Activated B cell treated with CpG ODN at 0.5 μM for 24 hours (primary cell): ENCODE data around the gene HOXB4. TPM values are rescaled to one million over a fixed set of nuclear protein-coding genes. Genes with fewer than 3 reads are reported as not detected.

ENCODE experiments used
- ATAC-seq: fragments of 200-7000 bp; cut with Tn5 transposase; one replicate; pipeline ENCODE4 v1.10.0; 2021; ENCODE audit warnings: low read depth, mild to moderate bottlenecking, moderate library complexity
- CTCF ChIA-PET: fragments of 350-600 bp; sonication (Branson Sonifier 250); formaldehyde crosslinking; loops from one replicate; lab custom pipeline; 2021; ENCODE audit warnings: antibody characterized with exemption; lab: Charles Lee
- POLR2A ChIA-PET: fragments of 350-600 bp; sonication (Branson Sonifier 250); formaldehyde crosslinking; loops from one replicate; lab custom pipeline; 2021; ENCODE audit warnings: antibody characterized with exemption; lab: Charles Lee
- DNase-seq: peaks from one replicate; pipeline ENCODE4 v3.0.0; 2022
- H3K27ac Mint-ChIP-seq: one replicate; pipeline ENCODE4 v1.8.0; 2020; ENCODE audit warnings: mixed read lengths
- H3K27me3 Mint-ChIP-seq: one replicate; pipeline ENCODE4 v1.8.0; 2021; ENCODE audit warnings: mixed read lengths
- H3K36me3 Mint-ChIP-seq: one replicate; pipeline ENCODE4 v1.8.0; 2021; ENCODE audit warnings: low read depth, mixed read lengths
- H3K4me1 Mint-ChIP-seq: one replicate; pipeline ENCODE4 v1.8.0; 2021; ENCODE audit warnings: mixed read lengths
- H3K4me3 Mint-ChIP-seq: one replicate; pipeline ENCODE4 v1.8.0; 2020; ENCODE audit warnings: mild to moderate bottlenecking, mixed read lengths
- H3K9me3 Mint-ChIP-seq: one replicate; pipeline ENCODE4 v1.8.0; 2020; ENCODE audit warnings: mixed read lengths
- intact Hi-C: fragments of 100-400 bp; cut with micrococcal nuclease; formaldehyde crosslinking; loops from one replicate; pipeline ENCODE4 v1.15.1; 2024
- total RNA-seq: library from RNA; stranded (reverse); gene quantifications from 2 replicates; pipeline ENCODE4 v1.2.3, GENCODE V29; 2022
- TF ChIP-seq, protein P1 (sequence below): fragments of 200-600 bp; IDR thresholded peaks from one replicate; pipeline ENCODE4 v1.8.0; 2022; ENCODE audit warnings: antibody characterized with exemption, mild to moderate bottlenecking

Gene HOXB4
- total RNA-seq, 1 donor from 2014 or later: 1.4 TPM

- intact Hi-C loops: loop anchor here (2.0 to 10.0 kb wide), 4 partner anchors 135 to 437 kb away; no protein-coding TSS in a partner anchor
- Mint-ChIP-seq H3K27me3 (peaks cover 74% of the 10 kb centered on the region), H3K4me1 (peaks cover 42% of the 10 kb centered on the region), H3K27ac (no peak overlapping the region), H3K36me3 (no peaks in the 10 kb centered on the region), H3K4me3 (no peak overlapping the region), H3K9me3 (no peaks in the 10 kb centered on the region)
- ChIA-PET CTCF (interaction anchor here (1.1 to 4.5 kb wide), 11 partner anchors 8 to 566 kb away, joined by 3 to 31 read pairs (median 9); partner anchors contain the start of gene HOXB8), POLR2A (interaction anchor here (0.8 to 1.6 kb wide), 3 partner anchors 13 to 26 kb away, joined by 3 to 5 read pairs (median 3); no protein-coding TSS in a partner anchor)
- TF ChIP-seq, protein P1, sequence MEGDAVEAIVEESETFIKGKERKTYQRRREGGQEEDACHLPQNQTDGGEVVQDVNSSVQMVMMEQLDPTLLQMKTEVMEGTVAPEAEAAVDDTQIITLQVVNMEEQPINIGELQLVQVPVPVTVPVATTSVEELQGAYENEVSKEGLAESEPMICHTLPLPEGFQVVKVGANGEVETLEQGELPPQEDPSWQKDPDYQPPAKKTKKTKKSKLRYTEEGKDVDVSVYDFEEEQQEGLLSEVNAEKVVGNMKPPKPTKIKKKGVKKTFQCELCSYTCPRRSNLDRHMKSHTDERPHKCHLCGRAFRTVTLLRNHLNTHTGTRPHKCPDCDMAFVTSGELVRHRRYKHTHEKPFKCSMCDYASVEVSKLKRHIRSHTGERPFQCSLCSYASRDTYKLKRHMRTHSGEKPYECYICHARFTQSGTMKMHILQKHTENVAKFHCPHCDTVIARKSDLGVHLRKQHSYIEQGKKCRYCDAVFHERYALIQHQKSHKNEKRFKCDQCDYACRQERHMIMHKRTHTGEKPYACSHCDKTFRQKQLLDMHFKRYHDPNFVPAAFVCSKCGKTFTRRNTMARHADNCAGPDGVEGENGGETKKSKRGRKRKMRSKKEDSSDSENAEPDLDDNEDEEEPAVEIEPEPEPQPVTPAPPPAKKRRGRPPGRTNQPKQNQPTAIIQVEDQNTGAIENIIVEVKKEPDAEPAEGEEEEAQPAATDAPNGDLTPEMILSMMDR: no peak
- DNase-seq: no peak
- ATAC-seq: no peak
Observed at GRCh38 chr17:48592057-48592514, 13.9 kb upstream of the HOXB4 start.

- no peaks in the 10 kb centered on the region for H3K9me3 Mint-ChIP-seq
- no peak overlapping the region for H3K4me3 Mint-ChIP-seq
- peaks cover 76% of the 10 kb centered on the region for H3K27me3 Mint-ChIP-seq
- CTCF ChIA-PET: interaction anchor here (1.3 to 4.5 kb wide), 7 partner anchors 21 to 257 kb away, joined by 3 to 29 read pairs (median 9); no protein-coding TSS in a partner anchor
- intact Hi-C loops: loop anchor here (2.0 to 10.0 kb wide), 4 partner anchors 135 to 437 kb away; no protein-coding TSS in a partner anchor
- H3K27ac Mint-ChIP-seq: no peak overlapping the region
- POLR2A ChIA-PET: interaction anchor here (0.6 to 1.6 kb wide), 3 partner anchors 13 to 1309 kb away, joined by 3 to 4 read pairs (median 3); no protein-coding TSS in a partner anchor
- ATAC-seq (no peak), DNase-seq (no peak)
- TF ChIP-seq, protein P1: no peak
- no peaks in the 10 kb centered on the region for H3K36me3 Mint-ChIP-seq
- H3K4me1 Mint-ChIP-seq: peaks cover 38% of the 10 kb centered on the region
Observed at GRCh38 chr17:48591255-48592056, 13.3 kb upstream of the HOXB4 start.

DNA sequence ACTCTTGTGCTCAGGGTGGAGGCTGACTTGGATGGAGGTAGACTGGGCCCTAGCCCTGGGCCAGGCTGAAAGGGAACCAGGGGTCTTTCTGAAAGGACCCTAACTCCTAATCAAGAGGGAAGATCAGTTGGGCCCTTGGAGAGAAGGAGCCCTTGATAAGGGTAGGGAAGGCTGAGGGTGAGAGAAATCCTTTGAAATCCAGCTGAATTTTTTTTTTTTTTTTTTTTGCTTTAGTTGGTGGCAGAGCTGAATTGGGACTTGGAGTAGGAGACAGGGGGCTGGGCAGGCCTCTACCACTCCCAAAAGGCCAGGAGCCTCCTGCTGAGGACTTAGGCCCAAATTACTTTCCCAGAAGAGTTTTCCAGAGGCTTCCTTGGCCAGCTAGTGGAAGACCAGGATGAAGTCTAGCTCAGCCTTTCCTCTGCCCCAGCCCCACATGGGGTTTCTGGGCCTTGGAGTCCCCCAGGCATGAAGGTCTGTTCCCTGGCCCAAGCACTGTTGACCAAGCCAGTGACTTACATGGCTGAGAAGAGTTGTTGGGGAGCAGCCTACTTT lies 12.5 kb upstream of the HOXB4 start:
- H3K4me3 Mint-ChIP-seq: no peak overlapping the region
- DNase-seq (no peak), ATAC-seq (no peak)
- TF ChIP-seq, protein P1: no peak
- H3K9me3 Mint-ChIP-seq: no peaks in the 10 kb centered on the region
- CTCF ChIA-PET: interaction anchor here (1.3 to 3.2 kb wide), 3 partner anchors 22 to 255 kb away, joined by 3 to 21 read pairs (median 5); no protein-coding TSS in a partner anchor
- H3K27ac Mint-ChIP-seq: no peak overlapping the region
- no peaks in the 10 kb centered on the region for H3K36me3 Mint-ChIP-seq
- intact Hi-C loops: loop anchor here (10.0 kb wide), 1 partner anchor 436 kb away; no protein-coding TSS in a partner anchor
- POLR2A ChIA-PET: interaction anchor here (0.6 kb wide), 2 partner anchors 229 to 1310 kb away, joined by 3 to 4 read pairs; no protein-coding TSS in a partner anchor
- peaks cover 43% of the 10 kb centered on the region for H3K4me1 Mint-ChIP-seq
- H3K27me3 Mint-ChIP-seq: peaks cover 78% of the 10 kb centered on the region

- Mint-ChIP-seq H3K4me1 (peaks cover 50% of the 10 kb centered on the region), H3K27ac (no peak within 1 kb of the TSS), H3K4me3 (peak within 1 kb of the TSS; percentile 64), H3K36me3 (no peaks in the 10 kb centered on the region), H3K27me3 (peaks cover 78% of the 10 kb centered on the region), H3K9me3 (no peaks in the 10 kb centered on the region)
- ATAC-seq (no peak), DNase-seq (no peak)
- intact Hi-C loops: loop anchor here (10.0 kb wide), 1 partner anchor 435 kb away; no protein-coding TSS in a partner anchor
- TF ChIP-seq, protein P1: no peak
- ChIA-PET POLR2A (no interaction called here), CTCF (interaction anchor here (0.7 to 2.9 kb wide), 6 partner anchors 23 to 282 kb away, joined by 3 to 13 read pairs (median 4); no protein-coding TSS in a partner anchor)
Observed at GRCh38 chr17:48589831-48590606, 11.9 kb upstream of the HOXB4 start, which contains the start of gene HOXB3. Gene HOXB3, minus strand, starts transcription at chr17:48590241. Its CDS starts 37,767 bp downstream, at chr17:48552474.
